Spleen (tissue), 11 donors: Measurements from ENCODE around the gene GRIA4. TPM values are rescaled to one million over a fixed set of nuclear protein-coding genes. Genes with fewer than 3 reads are reported as not detected.

Experiments
- DNase-seq: peaks from one replicate; pipeline ENCODE4 v3.0.0-alpha.2; 2020
- H3K27ac ChIP-seq, 8 donors: fragments of 200-600 bp; sonication (generic) in 7 of 8; 1 replicate in 4 of 8; 2 replicates in 4 of 8; pipeline versions ENCODE4 v1.5.0 to v1.8.0; 2016 to 2021; ENCODE audit warnings: inconsistent platforms in 4 of 8, mild to moderate bottlenecking in 4 of 8, moderate library complexity in 1 of 8
- H3K27me3 ChIP-seq, 7 donors: fragments of 200-600 bp; sonication (generic) in 6 of 7; replicated peaks in 1 of 7; 1 replicate in 4 of 7; 2 replicates in 3 of 7; pipeline versions ENCODE4 v1.5.0 to v1.8.0; 2016 to 2021; ENCODE audit warnings: inconsistent platforms in 3 of 7, mild to moderate bottlenecking in 1 of 7
- H3K36me3 ChIP-seq, 6 donors: fragments of 200-600 bp; sonication (generic) in 5 of 6; 1 replicate in 4 of 6; 2 replicates in 2 of 6; pipeline versions ENCODE4 v1.5.0 to v1.8.0; 2016 to 2021; ENCODE audit warnings: inconsistent platforms in 2 of 6
- H3K4me1 ChIP-seq, 6 donors: fragments of 200-600 bp; sonication (generic) in 5 of 6; 1 replicate in 3 of 6; 2 replicates in 3 of 6; pipeline versions ENCODE4 v1.5.0 to v1.8.0; 2016 to 2021; ENCODE audit warnings: inconsistent platforms in 3 of 6
- H3K4me3 ChIP-seq, 8 donors: fragments of 200-600 bp; sonication (generic) in 7 of 8; 1 replicate in 4 of 8; 2 replicates in 4 of 8; pipeline versions ENCODE4 v1.5.0 to v1.8.0; 2016 to 2021; ENCODE audit warnings: inconsistent platforms in 4 of 8, mild to moderate bottlenecking in 4 of 8, moderate library complexity in 2 of 8
- H3K9me3 ChIP-seq, 8 donors: fragments of 200-600 bp; sonication (generic) in 7 of 8; 1 replicate in 4 of 8; 2 replicates in 4 of 8; pipeline versions ENCODE4 v1.5.0 to v1.8.0; 2016 to 2021; ENCODE audit warnings: inconsistent platforms in 4 of 8
- POLR2A ChIP-seq, 3 donors: fragments of 450-650 bp; IDR thresholded peaks; one replicate each; pipeline ENCODE4 v1.5.1; 2017; ENCODE audit warnings: antibody characterized with exemption in 3 of 3, mild to moderate bottlenecking in 1 of 3
- POLR2AphosphoS5 ChIP-seq, 3 donors: sonication (generic); formaldehyde crosslinking; IDR thresholded peaks; one replicate each; pipeline ENCODE4 v1.5.1; 2017; ENCODE audit warnings: antibody characterized with exemption in 3 of 3
- WGBS, 5 donors: extraction: QIAGEN DNeasy Blood & Tissue Kit in 3 of 5; methylation state at CpG; one replicate each; pipeline versions ENCODE4 v1.1.5 to v1.1.7; 2013 to 2018; 5-methylcytosine and 5-hydroxymethylcytosine counted together
- intact Hi-C: fragments of 100-400 bp; cut with DNase I; formaldehyde crosslinking; loops from one replicate; pipeline ENCODE4 v1.15.0; 2023; ENCODE audit warnings: low total_unique reads
- polyA plus RNA-seq, 3 donors: library from polyadenylated mRNA; stranded (reverse); fragments of 200-250 nt; gene quantifications; one replicate each; pipeline ENCODE4 v1.2.1, GENCODE V29; 2013
- total RNA-seq, 7 donors: library from RNA; depleted of rRNA in 3 of 7; stranded (reverse); fragments of >200 nt in 3 of 7; fragmentation: NEBNext Ultra II Directional in 4 of 7; extraction: Animal tissue kit (Norgen Biotek cat#: 25700) in 4 of 7; gene quantifications; one replicate each; pipeline versions ENCODE4 v1.1.0 to v1.2.1, GENCODE V29; 2016 to 2021
- TF ChIP-seq, protein P1 (sequence below), 11 experiments: fragments of 200-600 bp in 7 of 11; fragments of 450-650 bp in 4 of 11; sonication (generic) in 4 of 11; IDR thresholded peaks in 8 of 11; conservative IDR thresholded peaks in 3 of 11; 1 replicate in 7 of 11; 2 replicates in 4 of 11; pipeline versions ENCODE4 v1.4.0 to v1.8.0; 2016 to 2021; ENCODE audit warnings: antibody characterized with exemption in 11 of 11, inconsistent platforms in 4 of 11, mild to moderate bottlenecking in 1 of 11
- donor health status: healthy with polysubstance abuse.
- donor health status: DM: no; HTN: no; CAD: no; lungs with moderate emphysema.
- donor health status: DM: no; HTN: no; CAD: no.
- donor health status: Bipolar disorder and iron deficiency.
- donor health status: healthy.
- donor health status: DM: no; HTN: no; CAD: no.
- donor health status: DM: yes; HTN: yes; CAD: no.

GRIA4 gene
- total and polyA plus RNA-seq, 10 donors = not detected

DNA sequence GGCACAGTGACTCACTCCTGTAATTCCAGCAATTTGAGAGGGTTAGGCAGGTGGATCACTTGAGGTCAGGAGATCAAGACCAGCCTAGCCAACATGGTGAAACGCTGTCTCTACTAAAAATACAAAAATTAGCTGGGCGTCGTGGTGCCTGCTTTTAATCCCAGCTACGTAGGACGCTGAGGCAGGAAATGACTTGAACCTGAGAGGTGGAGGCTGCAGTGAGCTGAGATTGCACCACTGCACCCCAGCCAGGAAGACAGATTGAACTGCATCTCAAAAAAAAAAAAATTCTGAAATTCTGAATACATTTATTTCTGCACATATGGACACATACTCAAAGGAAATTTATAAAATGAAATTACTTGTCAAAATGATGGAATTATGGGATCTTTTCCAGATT lies 103.2 kb downstream of the GRIA4 start:
- Histone ChIP-seq H3K27me3 (no peaks in the 10 kb centered on the region), H3K4me3 (no peak overlapping the region), H3K9me3 (no peaks in the 10 kb centered on the region), H3K27ac (no peak overlapping the region), H3K4me1 (no peaks in the 10 kb centered on the region), H3K36me3 (no peaks in the 10 kb centered on the region)
- TF ChIP-seq POLR2A (IDR thresholded peaks at IDR 0.05) (no peak), POLR2AphosphoS5 (IDR thresholded peaks at IDR 0.05) (no peak)
- TF ChIP-seq, protein P1, sequence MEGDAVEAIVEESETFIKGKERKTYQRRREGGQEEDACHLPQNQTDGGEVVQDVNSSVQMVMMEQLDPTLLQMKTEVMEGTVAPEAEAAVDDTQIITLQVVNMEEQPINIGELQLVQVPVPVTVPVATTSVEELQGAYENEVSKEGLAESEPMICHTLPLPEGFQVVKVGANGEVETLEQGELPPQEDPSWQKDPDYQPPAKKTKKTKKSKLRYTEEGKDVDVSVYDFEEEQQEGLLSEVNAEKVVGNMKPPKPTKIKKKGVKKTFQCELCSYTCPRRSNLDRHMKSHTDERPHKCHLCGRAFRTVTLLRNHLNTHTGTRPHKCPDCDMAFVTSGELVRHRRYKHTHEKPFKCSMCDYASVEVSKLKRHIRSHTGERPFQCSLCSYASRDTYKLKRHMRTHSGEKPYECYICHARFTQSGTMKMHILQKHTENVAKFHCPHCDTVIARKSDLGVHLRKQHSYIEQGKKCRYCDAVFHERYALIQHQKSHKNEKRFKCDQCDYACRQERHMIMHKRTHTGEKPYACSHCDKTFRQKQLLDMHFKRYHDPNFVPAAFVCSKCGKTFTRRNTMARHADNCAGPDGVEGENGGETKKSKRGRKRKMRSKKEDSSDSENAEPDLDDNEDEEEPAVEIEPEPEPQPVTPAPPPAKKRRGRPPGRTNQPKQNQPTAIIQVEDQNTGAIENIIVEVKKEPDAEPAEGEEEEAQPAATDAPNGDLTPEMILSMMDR (IDR thresholded peaks at IDR 0.05 in 8 of 11, conservative IDR thresholded peaks at IDR 0.05 in 3 of 11) = no peak
- WGBS, 5 donors = 71 to 85% (median 75%) methylated on average over 5 of the region's 5 CpGs
- intact Hi-C loops = no loop called here
- no peak for DNase-seq

DNA sequence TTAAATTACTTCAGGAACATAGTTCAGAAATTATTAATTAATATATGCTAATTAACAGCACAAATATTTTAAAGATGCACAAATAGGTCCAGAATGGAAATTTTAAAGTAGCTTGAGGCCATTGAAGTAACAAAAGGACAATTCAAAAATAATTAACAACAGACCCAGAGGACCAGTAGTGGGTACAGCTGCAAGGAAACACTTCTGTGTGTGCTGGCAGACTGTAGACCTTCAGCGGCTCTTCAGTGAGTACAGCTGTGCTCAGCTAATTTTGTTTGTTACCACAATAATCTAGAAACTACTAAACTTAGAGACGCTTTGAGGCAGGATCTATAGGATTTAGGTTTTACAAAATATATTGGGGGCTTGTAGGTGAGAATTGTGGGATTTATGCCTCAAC lies 103.8 kb downstream of the GRIA4 start:
- WGBS, 5 donors = 78 to 99% (median 88%) methylated on average over 2 of the region's 2 CpGs

DNA sequence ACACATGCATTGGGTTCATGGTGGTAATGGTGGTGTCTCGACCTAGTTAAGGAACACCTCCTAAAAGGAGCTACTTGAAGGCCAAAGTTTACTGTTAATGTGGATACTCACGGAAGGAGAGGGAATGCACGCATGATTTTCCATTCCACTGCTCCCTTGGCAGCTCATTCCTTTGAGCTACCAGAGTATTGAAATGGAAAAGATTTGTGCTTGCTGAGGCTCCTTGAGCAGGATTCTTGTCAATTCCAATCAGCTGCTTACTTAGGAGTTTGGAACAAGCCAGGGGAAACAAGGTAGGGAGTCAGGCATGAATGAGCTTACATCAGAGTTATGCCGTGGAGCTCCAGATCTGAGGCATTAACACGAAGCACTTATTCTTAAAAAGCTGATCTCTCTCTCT lies 108.8 kb downstream of the GRIA4 start:
- TF ChIP-seq, protein P1 (IDR thresholded peaks at IDR 0.05 in 8 of 11, conservative IDR thresholded peaks at IDR 0.05 in 3 of 11) = no peak
- no peak for TF ChIP-seq POLR2AphosphoS5 (IDR thresholded peaks at IDR 0.05)
- TF ChIP-seq POLR2A (IDR thresholded peaks at IDR 0.05) = no peak
- no peaks in the 10 kb centered on the region for H3K27me3 ChIP-seq
- intact Hi-C loops = no loop called here

More for the DNA sequence above, 103.8 kb downstream of the GRIA4 start:
- intact Hi-C loops = no loop called here
- no peak for DNase-seq
- H3K9me3 ChIP-seq = no peaks in the 10 kb centered on the region
- no peaks in the 10 kb centered on the region for H3K27me3 ChIP-seq
- H3K36me3 ChIP-seq = no peaks in the 10 kb centered on the region
- TF ChIP-seq, protein P1 (IDR thresholded peaks at IDR 0.05 in 8 of 11, conservative IDR thresholded peaks at IDR 0.05 in 3 of 11) = no peak
- no peak for TF ChIP-seq POLR2AphosphoS5 (IDR thresholded peaks at IDR 0.05)
- no peak for TF ChIP-seq POLR2A (IDR thresholded peaks at IDR 0.05)
- no peak overlapping the region for H3K4me3 ChIP-seq
- no peaks in the 10 kb centered on the region for H3K4me1 ChIP-seq
- H3K27ac ChIP-seq = no peak overlapping the region

DNA sequence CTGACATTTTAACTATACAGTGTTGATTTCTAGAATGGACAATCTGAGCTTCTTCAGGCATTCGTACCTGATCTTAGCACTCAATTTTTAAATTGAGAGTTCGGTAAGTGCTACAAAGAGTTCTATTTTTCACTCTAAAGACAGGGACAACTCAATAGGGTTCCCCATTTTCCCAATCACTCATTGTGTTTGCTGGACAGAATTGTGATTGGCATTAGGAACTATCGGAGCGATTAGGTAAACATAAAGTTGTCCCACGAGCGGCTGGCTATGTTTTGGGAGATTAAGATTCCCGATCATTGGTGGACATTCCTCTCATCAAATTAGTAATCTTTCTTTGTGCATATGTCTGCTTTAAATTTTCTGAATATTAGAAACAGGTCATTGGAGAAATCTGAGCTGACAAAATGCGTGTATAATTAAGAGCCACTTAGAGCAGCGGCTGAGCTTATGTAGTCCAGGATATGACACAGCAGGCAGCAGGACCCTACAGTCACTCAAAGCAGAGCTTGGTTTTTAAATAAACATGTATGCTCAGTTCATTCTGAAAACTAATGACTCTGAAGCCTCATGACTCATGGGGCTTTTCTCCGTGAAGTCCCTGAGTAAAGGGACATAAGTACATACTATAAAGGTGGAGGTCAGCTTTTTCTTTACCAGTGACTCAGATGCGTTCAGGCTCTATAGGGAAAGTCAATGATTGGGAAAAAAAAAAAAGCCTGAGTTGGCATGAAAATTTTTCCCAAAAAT lies 109.4 kb downstream of the GRIA4 start:
- TF ChIP-seq POLR2AphosphoS5 (IDR thresholded peaks at IDR 0.05) (no peak), POLR2A (IDR thresholded peaks at IDR 0.05) (no peak)
- TF ChIP-seq, protein P1 (IDR thresholded peaks at IDR 0.05 in 8 of 11, conservative IDR thresholded peaks at IDR 0.05 in 3 of 11) = no peak

More for the DNA sequence above, 108.8 kb downstream of the GRIA4 start:
- Histone ChIP-seq H3K4me3 (no peak overlapping the region), H3K9me3 (no peaks in the 10 kb centered on the region), H3K4me1 (no peaks in the 10 kb centered on the region), H3K36me3 (no peaks in the 10 kb centered on the region), H3K27ac (no peak overlapping the region)
- WGBS, 5 donors = 79 to 85% (median 81%) methylated on average over 5 of the region's 5 CpGs
- no peak for DNase-seq

More for the DNA sequence above, 109.4 kb downstream of the GRIA4 start:
- Histone ChIP-seq H3K27ac (no peak overlapping the region), H3K36me3 (no peaks in the 10 kb centered on the region), H3K27me3 (no peaks in the 10 kb centered on the region), H3K4me3 (no peak overlapping the region), H3K4me1 (no peaks in the 10 kb centered on the region), H3K9me3 (no peaks in the 10 kb centered on the region)
- 81 to 89% (median 87%) methylated on average over 11 of the region's 11 CpGs for WGBS, 5 donors
- DNase-seq = no peak
- intact Hi-C loops = no loop called here
